ENCODE data around the gene NOX3.
"Not testable (repeated sequence)": the region's sequence is repeated elsewhere in the genome, so short reads cannot be mapped to it uniquely, and the experiment has no call there.

The NOX3 gene, protein sequence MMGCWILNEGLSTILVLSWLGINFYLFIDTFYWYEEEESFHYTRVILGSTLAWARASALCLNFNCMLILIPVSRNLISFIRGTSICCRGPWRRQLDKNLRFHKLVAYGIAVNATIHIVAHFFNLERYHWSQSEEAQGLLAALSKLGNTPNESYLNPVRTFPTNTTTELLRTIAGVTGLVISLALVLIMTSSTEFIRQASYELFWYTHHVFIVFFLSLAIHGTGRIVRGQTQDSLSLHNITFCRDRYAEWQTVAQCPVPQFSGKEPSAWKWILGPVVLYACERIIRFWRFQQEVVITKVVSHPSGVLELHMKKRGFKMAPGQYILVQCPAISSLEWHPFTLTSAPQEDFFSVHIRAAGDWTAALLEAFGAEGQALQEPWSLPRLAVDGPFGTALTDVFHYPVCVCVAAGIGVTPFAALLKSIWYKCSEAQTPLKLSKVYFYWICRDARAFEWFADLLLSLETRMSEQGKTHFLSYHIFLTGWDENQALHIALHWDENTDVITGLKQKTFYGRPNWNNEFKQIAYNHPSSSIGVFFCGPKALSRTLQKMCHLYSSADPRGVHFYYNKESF

DNA sequence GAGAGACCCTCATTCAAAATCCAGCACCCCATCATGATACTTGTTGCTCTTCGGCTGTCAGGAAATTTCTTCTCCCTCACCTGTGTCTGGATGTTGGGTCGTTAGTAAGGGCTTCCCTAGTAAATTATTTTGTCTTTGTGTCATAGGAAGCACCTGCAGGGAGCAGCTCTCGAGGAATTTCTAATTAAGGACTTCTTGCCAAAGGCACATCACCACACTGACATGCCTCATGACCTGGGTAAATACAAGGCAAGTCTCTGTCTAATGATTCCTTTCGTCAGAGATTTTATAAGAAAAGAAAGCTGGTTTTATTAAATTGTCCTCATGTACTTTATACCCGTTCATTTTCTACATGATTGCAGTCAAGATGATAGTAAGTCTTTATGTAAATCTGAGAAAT, at the start of gene NOX3:
Gene NOX3 (minus strand): TSS at position 74 of the 400 bp plus-strand sequence. CDS start 39 bp downstream, at position 35.
- DNase-seq (ENCODE audit: low spot score), result no peak

DNA sequence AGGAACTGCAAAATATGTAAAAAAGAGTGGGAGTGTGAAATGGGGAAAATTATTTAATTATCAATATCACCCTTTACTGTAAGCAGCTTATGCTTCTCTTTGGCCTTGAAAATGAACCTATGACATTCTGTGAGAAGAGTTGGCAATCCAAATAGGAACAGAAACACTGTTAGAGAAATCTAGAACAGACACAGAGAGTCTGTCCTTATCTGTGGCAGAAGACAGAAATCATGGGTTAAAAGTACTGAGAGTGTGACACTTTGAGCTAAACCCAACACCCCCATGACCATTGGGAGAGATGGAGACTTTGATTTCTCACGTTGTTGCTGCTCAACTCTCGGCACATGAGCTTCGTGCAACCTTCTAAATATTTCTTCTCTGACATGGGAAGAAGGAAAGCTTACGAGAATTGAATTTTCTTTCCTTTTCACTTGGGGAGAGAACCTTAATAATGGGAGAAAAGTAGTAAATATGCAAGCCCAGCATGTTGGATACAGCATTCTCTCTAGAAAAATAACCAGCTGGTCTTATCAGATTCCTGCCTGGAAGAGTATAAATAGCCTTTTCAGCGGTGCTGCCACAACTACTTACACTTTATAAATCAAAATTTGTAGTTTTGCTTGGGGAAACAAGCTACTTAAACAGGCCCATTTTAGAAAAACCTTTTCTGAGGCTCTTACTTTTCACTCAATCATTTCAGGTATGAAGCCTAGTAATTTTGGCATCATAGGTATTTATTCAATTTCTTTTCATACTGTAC, 49.4 kb upstream of the NOX3 start:
- no peak for DNase-seq (ENCODE audit: low spot score)

DNA sequence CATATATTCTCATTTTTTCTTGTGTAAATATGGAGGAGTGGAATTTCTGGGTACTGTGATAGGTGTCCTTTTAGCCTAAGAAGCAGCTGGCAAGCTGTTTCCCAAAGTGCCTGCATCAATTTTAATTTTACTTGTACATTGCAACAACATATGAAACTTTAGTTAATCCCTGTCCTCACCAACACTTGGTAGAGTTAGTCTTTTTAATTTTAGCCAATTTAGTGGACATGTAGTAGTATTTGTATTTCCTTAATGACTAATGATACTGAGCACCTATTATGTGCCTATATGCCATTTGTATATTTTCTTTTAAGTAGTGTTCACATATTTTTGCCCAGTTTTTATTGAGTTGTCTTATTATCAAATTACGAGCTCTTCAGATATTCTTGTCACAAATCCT, 46.8 kb upstream of the NOX3 start:
- no peak for DNase-seq (ENCODE audit: low spot score)

DNA sequence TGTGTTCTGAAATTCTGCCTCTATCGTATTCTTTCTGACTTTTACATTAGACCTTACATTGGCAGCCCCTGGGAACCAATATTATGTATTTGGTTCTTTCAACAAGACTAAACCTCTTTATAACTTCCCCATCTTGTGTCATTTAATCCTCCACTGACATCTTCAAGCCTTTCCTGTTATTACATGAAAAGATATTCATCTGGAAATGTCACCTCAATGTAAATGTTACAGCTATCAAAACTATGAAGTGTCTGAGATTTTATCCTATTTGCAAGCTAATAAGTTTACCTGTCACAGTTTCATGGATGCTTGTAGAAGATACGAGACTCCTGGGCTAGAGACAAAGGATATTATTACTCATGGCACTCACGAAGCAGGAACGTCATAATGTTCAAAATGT, 43.9 kb upstream of the NOX3 start:
- DNase-seq (ENCODE audit: low spot score), result no peak

DNA sequence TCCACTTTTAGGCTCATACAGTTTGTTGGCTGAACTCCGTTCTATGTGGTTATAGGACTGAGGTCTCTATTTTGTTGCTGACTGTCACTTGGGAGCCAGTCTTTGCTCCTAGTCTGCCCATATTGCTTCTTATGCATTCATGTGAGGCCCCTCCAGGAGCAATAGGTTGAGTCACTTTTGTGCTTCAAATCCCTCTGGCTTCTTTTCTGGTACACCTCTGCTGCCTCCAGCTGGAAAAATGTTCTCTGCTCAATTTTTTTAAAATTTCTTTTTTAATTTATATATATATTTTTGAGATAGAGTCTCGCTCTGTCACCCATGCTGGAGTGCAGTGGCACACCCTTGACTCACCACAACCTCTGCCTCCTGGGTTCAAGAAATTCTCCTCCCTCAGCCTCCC, 42.7 kb upstream of the NOX3 start:
- DNase-seq (ENCODE audit: low spot score), result no peak

DNA sequence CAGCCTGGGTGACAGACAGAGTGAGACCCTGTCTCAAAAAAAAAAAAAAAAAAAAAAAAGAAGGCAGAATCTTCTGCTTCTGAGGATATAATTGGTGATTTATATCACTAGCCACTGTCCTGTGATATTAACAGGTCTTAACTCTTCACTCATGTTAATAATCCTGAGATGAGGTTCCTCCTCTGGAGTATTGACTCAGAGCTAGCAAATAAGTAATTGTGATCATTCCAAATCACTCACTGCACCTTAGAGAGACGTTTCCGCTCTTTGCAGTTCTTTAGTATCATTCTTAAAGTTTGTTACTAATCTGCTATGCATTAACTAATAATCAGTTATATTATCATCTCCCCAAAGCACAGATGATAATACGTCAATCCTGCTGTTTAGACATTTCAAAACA, 41.6 kb upstream of the NOX3 start:
- DNase-seq (ENCODE audit: low spot score), result no peak

DNA sequence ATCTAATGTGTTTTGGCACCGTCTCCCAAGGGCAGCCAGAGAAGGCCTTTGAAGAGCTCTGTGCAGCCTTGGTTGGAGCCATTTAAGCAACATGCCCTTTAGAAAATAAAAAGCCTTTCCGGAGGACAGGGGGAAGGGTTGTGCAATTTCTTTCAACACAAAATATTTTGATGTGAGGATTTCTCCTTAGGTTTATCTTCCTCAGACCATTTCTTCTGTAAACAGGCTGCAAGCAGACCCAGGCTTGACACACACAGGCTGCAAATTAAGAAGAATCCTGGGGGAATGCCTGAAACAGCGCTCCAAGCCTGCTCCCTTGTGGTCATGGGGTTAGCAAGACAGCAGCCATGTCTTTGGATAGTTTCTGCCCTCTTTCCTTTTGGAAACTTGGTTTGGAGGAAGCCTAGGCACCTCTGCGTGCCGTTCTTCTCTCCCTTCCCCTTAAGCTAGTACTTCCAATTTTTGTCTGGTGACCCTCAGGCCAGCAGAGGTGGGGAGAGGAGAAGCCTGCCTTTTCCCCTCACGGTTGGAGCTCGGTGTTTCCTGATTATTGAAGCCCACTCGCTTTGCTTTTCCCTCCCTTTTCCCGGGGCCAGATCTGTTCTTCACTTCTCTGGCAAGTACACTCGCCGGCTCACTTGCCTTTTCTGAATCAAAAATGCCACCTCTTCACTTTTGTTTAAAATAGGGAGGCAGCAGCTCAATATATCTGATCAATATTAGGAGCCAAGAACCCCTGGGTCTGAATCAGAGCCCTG, 39.6 kb upstream of the NOX3 start:
- DNase-seq (ENCODE audit: low spot score), result no peak

DNA sequence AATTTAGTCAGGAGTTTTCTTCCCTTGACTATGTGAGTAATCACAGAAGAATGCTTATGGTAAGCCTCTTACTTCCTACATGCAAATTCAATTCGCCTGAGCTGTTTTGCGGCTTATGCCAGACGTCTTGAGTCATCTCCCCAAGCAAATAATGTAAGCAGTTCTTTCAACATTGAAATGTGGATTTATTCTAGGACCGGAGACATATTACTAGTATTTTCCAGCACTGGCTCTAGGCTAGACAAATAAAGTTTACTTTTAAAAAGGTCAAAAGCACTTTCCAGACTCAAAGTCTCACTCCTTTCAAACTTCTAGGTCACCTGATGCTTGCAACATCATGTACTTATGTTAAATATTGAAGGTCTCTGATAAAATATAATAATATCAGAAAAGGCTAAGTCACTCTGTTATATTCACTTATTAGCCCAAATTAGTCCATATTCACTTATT, 38.1 kb upstream of the NOX3 start:
- DNase-seq (ENCODE audit: low spot score), result no peak

DNA sequence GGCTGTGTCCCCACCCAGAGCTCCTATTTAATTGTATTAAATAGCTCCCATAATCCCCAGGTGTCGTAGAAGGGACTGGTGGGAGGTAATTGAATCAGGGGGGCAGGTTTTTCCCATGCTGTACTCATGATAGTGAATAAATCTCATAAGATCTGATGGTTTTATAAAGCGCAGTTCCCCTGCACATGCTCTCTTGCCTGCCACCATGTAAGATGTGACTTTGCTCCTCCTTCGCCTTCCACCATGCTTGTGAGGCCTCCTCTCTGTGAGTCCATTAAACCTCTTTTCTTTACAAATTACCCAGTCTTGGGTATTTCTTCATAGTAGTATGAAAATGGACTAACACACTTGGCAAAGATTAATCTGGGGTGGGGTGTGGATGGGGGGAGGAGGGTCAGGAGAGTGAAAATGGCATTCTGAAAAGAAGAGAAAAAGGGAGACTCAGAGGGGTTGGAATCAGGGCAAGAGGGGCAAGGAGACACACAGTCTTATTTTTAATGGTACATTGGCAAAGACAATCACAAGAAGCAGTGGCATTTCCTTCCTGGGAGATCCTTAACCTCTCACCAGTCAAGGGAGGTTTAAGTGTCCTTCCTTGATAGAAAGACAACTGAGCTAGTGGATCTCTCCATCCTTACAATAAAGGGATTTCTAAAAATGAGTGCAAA, 37.5 kb upstream of the NOX3 start:
- no peak for DNase-seq (ENCODE audit: low spot score)

DNA sequence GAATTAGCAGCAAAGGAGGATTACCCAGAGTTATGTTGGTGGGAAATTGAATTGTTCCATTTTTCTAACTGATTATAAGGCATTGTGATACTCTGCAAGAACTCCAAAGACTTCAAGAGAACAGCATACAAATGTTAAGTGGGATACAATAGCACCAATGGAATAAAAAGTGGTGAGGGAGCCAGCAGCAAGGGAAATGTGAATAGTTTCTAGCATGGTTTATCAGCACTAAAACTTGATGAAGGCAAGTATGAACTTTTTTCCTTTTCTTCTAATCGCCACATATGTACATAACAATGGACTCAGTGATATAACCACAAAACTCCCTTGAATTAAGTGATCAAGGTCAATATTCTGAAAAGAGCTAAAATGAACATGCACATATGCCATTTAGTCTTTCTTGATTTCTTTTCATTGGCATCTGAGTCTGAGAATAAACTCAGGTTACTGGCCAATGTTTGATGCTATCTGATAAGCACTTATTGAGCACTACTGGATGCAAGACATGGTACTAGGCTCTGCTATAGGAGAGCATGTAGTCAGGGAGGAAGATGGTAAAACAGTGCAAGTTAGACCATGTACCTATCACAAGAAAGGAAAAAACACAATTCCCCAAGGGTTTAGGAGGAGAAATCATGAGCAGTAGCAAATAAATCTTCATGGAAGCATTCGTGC, 36.6 kb upstream of the NOX3 start:
- DNase-seq (ENCODE audit: low spot score), result no peak

DNA sequence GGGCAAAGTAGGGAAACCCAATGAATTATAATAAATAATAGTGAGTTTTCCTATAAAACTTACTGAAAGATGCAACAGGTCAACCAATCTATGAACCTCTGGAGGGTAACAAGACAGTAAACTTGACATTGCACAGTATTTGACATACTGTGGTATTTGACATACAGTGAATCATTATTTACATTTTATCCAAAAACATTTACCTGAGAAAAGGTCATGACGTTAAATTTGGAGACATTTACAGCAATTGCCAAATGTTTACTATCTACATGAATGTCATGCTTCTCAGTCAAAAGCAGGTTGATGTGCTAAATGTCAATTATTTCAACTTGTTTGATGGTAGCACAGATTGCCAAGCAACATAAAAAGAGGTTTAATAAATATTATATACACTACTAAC, 35.8 kb upstream of the NOX3 start:
- no peak for DNase-seq (ENCODE audit: low spot score)

DNA sequence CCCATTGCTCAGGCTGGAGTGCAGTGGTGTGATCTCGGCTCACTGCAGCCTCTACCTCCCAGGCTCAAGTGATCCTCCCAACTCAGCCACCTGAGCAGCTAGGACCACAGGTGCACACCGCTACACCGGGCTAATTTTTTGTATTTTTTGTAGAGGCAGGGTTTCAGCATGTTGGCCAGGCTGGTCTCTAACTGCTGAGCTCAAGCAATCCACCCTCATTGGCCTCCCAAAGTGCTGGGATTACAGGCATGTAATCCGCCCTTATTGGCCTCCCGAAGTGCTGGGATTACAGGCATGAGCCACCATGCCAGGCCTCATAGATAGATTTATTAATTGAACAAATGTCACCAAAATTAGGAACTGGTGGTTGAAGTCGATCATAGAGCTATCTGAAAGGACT, 32.6 kb upstream of the NOX3 start:
- DNase-seq (ENCODE audit: low spot score), result not testable (repeated sequence)

DNA sequence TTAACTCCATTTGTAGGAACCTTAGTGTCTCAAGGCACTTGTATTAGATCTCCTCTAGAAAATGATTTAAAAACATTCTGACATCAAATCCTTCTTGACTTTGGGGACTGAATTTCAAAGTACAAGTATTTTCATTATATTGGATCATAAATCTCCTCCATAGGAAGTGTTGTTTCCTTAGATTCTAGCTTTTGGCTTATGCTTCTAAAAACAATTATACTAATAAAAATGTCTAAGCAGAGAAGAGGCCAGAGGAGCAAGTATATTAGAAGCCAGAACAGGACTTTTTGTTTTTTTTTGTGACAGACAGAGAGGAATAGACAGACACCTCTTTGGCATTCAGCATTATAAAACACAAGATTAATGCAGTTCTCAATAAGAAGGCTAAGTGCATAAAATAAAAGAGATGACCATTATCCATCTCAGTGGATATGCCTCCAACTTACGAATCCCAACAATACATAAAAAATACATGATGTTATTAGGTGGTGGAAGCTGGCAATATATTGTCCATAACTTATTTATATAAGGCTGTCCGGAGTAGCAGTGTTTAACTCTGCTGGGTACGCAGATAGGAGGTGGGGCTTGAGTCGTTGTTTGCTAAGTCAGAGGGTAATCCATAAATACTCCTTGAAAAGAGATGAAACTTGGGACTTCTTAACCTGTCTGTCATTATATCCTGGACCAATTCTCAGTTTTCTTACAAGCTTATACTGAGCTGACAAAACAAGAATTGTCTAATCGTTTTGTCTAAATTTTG, 31.9 kb upstream of the NOX3 start:
- DNase-seq (ENCODE audit: low spot score), result no peak

DNA sequence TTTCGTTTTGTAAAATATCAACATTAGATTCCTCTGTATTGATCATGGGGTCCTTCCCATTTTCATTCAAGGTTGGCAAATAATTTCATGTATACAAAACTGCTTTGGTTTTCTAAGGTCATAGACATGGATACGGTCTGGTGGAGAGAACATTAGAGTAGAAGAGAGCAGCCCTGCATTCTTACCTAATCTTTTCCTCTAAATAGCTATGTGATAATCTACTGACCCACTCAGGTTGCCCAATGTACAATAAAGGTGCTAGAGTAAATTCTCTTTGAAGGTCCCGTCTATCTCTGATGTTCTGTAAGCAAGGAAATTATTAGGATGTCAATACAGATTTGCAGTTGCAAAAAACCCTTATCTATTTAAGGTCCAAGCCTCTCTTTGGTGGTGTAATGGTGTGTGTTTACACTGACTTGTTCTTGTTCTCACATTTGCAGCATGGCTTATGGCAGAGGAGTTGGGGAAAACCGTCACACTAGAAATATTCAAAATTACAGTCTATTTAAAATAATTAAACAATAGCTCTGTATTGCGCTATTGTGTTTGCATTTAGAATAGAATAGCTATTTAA, 31.2 kb upstream of the NOX3 start:
- no peak for DNase-seq (ENCODE audit: low spot score)

DNA sequence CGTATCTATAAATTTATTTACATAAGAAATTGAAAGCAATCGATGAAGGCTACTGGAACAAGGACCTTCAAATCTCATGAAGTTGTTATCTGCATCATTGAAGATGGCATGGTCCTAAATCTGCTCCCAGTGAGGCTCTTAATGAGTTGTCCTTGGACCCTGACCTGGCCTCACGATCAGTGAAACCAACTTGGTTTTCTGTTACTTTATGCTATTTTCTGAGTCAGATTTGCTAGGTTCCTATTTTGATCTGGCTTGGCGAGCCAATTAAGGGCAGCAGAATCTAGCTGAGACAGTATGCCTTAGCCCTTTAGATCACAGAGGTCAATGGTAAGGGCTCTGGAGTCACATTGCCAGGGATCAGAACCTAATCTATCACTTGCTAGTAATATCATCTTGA, 30.1 kb upstream of the NOX3 start:
- no peak for DNase-seq (ENCODE audit: low spot score)

DNA sequence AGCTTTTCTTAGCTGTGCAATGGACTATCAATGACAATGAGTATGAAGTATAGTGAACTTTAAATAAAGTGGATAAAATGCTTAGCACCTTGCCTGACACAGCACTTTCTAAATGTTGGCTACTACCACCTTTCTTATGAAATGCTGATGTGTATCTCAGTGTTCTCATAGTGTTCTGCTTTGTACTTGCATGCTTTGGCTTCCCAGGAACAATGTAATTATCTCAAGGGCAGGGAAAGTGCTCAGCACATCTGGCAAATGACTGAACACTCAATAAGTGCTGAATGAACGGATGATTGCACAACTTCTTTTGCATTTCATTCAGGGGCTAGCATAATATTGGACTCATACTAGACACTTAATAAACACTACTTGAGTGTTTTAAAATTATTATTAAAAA, 28.2 kb upstream of the NOX3 start:
- DNase-seq (ENCODE audit: low spot score), result no peak

DNA sequence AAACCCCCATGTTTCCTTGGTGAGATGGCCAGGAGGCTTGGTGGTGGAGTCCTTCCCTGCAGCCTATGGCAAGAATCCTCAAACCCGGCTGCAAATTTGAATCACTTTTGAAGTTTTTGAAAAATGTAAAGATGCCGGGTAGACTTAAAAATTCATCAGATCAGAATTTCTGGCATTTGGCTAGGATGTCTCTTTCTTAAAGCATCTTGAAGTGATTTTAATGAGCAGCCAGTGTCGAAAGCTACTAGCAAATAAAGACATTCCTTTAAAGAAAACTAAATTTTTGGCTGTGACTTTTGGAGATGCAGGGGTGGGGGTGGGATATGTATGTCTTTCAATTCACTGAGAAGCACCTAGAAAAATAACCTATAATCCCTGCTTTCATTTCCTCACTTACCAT, 25.6 kb upstream of the NOX3 start:
- no peak for DNase-seq (ENCODE audit: low spot score)

DNA sequence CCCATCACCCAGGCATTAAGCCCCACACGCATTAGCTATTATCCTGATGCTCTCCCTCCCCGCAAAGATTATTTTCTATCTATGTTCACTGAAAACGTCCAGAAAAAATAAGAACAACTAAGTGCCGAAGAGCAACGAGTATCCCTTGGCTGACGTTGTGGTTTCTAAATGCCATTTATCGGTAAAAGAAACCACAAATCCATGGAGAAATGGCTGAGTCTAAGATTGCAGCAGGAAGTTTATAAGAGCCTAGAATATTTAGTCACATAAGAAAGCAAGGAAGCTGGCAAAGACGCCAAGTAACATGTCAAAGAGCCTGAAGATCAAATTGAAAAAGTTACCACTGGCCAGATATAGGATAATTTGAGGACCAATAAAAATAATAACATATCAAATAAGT, 18.1 kb upstream of the NOX3 start:
- DNase-seq (ENCODE audit: low spot score), result no peak

DNA sequence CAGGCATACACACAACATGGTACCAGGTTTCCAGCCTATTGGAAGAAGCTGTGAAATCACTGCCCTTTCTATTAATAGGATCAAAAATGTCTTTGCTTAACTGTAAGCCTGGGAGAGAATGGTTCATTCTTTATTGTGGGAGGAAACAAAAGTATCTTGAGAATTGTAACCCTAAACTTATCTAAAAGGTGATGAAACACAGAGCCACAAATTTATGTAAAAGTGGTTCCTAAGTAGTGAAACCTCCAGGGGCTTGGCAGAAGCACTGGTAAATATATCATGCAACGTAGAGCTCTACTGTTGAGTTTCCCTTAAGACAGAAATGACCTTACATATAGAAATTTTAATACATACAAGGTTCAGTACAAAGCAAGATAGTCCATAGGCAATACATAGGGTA, 17.2 kb upstream of the NOX3 start:
- DNase-seq (ENCODE audit: low spot score), result no peak

DNA sequence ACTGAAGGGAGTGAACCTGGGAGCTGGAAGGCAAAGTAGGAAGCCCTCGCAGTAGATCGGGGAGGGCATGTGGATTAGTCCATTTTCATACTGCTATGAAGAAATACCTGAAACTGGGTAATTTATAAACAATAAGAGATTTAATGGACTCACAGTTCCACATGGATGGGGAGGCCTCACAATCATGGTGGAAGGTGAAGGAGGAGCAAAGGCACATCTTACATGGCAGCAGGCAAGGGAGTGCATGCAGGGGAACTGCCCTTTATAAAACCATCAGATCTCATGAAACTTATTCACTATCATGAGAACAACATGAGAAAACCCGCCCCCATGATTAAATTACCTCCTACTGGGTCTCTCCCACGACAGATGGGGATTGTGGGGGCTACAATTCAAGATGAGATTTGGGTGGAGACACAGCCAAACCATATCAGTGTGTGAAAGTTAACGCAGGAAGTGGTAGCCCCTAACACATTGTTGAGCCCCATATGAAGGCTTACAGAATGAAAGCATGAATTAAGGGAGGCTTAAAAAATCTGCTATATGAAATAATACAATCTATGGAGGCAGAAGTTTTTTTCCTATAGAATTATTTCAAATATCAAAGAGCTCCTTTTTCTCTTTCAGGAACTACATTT, 15.5 kb upstream of the NOX3 start:
- DNase-seq (ENCODE audit: low spot score), result not testable (repeated sequence)

Data from hematopoietic multipotent progenitor cell treated with erythropoietin and hydrocortisone succinate and interleukin-3 and kit ligand, for 17 days (in vitro differentiated cells).